HCT116 (cell line): Measurements from ENCODE around the gene SMIM20.

Source experiments
- ELF1 ChIP-seq: IDR thresholded peaks from 2 replicates; pipeline ENCODE4 v1.6.1; 2012; ENCODE audit warnings: low read depth, borderline replicate concordance
- EZH2 ChIP-seq: fragments of 200-600 bp; sonication (generic); IDR thresholded peaks from 2 replicates; pipeline ENCODE4 v1.6.1; 2017; ENCODE audit warnings: antibody characterized with exemption, mixed run types
- EZH2phosphoT487 ChIP-seq: fragments of 200-600 bp; IDR thresholded peaks from 2 replicates; pipeline ENCODE4 v1.6.1; 2018; ENCODE audit warnings: antibody characterized with exemption, borderline replicate concordance
- MAX ChIP-seq: IDR thresholded peaks from 2 replicates; pipeline ENCODE4 v1.6.1; 2012
- POLR2A ChIP-seq: IDR thresholded peaks from 2 replicates; pipeline ENCODE4 v1.7.0; 2011; ENCODE audit warnings: borderline replicate concordance; ENCODE audit not compliant: insufficient read depth, insufficient read length; ENCODE audit errors: extremely low read depth
- POLR2AphosphoS5 ChIP-seq: IDR thresholded peaks from 2 replicates; pipeline ENCODE4 v1.6.1; 2011; ENCODE audit warnings: mild to moderate bottlenecking, low read depth, low read length, moderate library complexity
- RAD21 ChIP-seq: IDR thresholded peaks from 2 replicates; pipeline ENCODE4 v1.6.1; 2012; ENCODE audit warnings: low read depth, mild to moderate bottlenecking
- REST ChIP-seq: IDR thresholded peaks from 2 replicates; pipeline ENCODE4 v1.6.1; 2012; ENCODE audit warnings: low read depth
- SIN3A ChIP-seq: IDR thresholded peaks from 2 replicates; pipeline ENCODE4 v1.6.1; 2012; ENCODE audit warnings: low read depth
- SP1 ChIP-seq: IDR thresholded peaks from 2 replicates; pipeline ENCODE4 v1.6.1; 2012; ENCODE audit warnings: low read depth
- SRF ChIP-seq: IDR thresholded peaks from 2 replicates; pipeline ENCODE4 v1.6.1; 2012; ENCODE audit warnings: low read depth
- YY1 ChIP-seq: IDR thresholded peaks from 2 replicates; pipeline ENCODE4 v1.6.1; 2011; ENCODE audit warnings: low read length, low read depth, moderate library complexity, mild to moderate bottlenecking; ENCODE audit not compliant: insufficient replicate concordance; ENCODE audit errors: extremely low read depth
- TF ChIP-seq, protein P1 (sequence below), 3 experiments: fragments of 200-600 bp in 1 of 3; sonication (generic) in 1 of 3; IDR thresholded peaks in 2 of 3; conservative IDR thresholded peaks in 1 of 3; 2 replicates each; pipeline ENCODE4 v1.5.1; 2012 to 2017; ENCODE audit warnings: low read depth in 2 of 3, low read length in 2 of 3, antibody characterized with exemption in 1 of 3, borderline replicate concordance in 1 of 3, control low read depth in 1 of 3, mild to moderate bottlenecking in 1 of 3, mixed read lengths in 1 of 3, mixed run types in 1 of 3, moderate library complexity in 1 of 3; ENCODE audit not compliant: insufficient read depth in 1 of 3

- TF ChIP-seq POLR2A (no peak), SIN3A (no peak), SP1 (no peak), MAX (no peak), REST (no peak), RAD21 (no peak), POLR2AphosphoS5 (no peak), EZH2phosphoT487 (no peak), EZH2 (no peak), YY1 (no peak), ELF1 (no peak), SRF (no peak)
- TF ChIP-seq, protein P1, sequence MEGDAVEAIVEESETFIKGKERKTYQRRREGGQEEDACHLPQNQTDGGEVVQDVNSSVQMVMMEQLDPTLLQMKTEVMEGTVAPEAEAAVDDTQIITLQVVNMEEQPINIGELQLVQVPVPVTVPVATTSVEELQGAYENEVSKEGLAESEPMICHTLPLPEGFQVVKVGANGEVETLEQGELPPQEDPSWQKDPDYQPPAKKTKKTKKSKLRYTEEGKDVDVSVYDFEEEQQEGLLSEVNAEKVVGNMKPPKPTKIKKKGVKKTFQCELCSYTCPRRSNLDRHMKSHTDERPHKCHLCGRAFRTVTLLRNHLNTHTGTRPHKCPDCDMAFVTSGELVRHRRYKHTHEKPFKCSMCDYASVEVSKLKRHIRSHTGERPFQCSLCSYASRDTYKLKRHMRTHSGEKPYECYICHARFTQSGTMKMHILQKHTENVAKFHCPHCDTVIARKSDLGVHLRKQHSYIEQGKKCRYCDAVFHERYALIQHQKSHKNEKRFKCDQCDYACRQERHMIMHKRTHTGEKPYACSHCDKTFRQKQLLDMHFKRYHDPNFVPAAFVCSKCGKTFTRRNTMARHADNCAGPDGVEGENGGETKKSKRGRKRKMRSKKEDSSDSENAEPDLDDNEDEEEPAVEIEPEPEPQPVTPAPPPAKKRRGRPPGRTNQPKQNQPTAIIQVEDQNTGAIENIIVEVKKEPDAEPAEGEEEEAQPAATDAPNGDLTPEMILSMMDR (IDR thresholded peaks at IDR 0.05 in 2 of 3, conservative IDR thresholded peaks at IDR 0.05 in 1 of 3; ENCODE audit: borderline replicate concordance in 1 of 3, insufficient read depth in 1 of 3, low read depth in 2 of 3, low read length in 2 of 3) = no peak
These were observed 55.5 kb downstream of the SMIM20 start for GRCh38 chr4:25969374-25970155.
